H1 (cell line): ENCODE measurements around the gene LCE1B. TPM values are rescaled to one million over a fixed set of nuclear protein-coding genes. Genes with fewer than 3 reads are reported as not detected.

Source experiments
- CHD2 ChIP-seq: IDR thresholded peaks from 2 replicates; pipeline ENCODE4 v1.6.1; 2012; ENCODE audit warnings: low read length, improper control_type of control experiment
- polyA plus RNA-seq, 7 experiments: library from polyadenylated mRNA; depleted of rRNA in 3 of 7; stranded (reverse) in 5 of 7; unstranded in 2 of 7; fragments of >200 nt in 5 of 7; fragments of 200-250 nt in 2 of 7; gene quantifications; 1 replicate in 5 of 7; 2 replicates in 1 of 7; 4 replicates in 1 of 7; pipeline versions ENCODE4 v1.2.1 to v1.2.3, GENCODE V29; 2011 to 2013; ENCODE audit warnings: missing spikeins in 2 of 7, mixed read lengths in 2 of 7
- total RNA-seq: library from RNA; stranded (reverse); fragmentation: NEBNext Ultra II Directional; extraction: Animal tissue kit (Norgen Biotek cat#: 25700); gene quantifications from 2 replicates; pipeline ENCODE4 v1.2.1, GENCODE V29; 2021
- TF ChIP-seq, protein P1 (sequence below): fragments of 300-600 bp; sonication (generic); IDR thresholded peaks from 2 replicates; pipeline ENCODE4 v1.7.1; 2012; ENCODE audit warnings: low read length, moderate library complexity, mild to moderate bottlenecking, inconsistent platforms; ENCODE audit not compliant: insufficient replicate concordance

The LCE1B gene
- total and polyA plus RNA-seq, 2 of the 8 experiments (the other 6 are each of a cell fraction or from before 2014, with no cell fraction given), result not detected

- TF ChIP-seq, protein P1, sequence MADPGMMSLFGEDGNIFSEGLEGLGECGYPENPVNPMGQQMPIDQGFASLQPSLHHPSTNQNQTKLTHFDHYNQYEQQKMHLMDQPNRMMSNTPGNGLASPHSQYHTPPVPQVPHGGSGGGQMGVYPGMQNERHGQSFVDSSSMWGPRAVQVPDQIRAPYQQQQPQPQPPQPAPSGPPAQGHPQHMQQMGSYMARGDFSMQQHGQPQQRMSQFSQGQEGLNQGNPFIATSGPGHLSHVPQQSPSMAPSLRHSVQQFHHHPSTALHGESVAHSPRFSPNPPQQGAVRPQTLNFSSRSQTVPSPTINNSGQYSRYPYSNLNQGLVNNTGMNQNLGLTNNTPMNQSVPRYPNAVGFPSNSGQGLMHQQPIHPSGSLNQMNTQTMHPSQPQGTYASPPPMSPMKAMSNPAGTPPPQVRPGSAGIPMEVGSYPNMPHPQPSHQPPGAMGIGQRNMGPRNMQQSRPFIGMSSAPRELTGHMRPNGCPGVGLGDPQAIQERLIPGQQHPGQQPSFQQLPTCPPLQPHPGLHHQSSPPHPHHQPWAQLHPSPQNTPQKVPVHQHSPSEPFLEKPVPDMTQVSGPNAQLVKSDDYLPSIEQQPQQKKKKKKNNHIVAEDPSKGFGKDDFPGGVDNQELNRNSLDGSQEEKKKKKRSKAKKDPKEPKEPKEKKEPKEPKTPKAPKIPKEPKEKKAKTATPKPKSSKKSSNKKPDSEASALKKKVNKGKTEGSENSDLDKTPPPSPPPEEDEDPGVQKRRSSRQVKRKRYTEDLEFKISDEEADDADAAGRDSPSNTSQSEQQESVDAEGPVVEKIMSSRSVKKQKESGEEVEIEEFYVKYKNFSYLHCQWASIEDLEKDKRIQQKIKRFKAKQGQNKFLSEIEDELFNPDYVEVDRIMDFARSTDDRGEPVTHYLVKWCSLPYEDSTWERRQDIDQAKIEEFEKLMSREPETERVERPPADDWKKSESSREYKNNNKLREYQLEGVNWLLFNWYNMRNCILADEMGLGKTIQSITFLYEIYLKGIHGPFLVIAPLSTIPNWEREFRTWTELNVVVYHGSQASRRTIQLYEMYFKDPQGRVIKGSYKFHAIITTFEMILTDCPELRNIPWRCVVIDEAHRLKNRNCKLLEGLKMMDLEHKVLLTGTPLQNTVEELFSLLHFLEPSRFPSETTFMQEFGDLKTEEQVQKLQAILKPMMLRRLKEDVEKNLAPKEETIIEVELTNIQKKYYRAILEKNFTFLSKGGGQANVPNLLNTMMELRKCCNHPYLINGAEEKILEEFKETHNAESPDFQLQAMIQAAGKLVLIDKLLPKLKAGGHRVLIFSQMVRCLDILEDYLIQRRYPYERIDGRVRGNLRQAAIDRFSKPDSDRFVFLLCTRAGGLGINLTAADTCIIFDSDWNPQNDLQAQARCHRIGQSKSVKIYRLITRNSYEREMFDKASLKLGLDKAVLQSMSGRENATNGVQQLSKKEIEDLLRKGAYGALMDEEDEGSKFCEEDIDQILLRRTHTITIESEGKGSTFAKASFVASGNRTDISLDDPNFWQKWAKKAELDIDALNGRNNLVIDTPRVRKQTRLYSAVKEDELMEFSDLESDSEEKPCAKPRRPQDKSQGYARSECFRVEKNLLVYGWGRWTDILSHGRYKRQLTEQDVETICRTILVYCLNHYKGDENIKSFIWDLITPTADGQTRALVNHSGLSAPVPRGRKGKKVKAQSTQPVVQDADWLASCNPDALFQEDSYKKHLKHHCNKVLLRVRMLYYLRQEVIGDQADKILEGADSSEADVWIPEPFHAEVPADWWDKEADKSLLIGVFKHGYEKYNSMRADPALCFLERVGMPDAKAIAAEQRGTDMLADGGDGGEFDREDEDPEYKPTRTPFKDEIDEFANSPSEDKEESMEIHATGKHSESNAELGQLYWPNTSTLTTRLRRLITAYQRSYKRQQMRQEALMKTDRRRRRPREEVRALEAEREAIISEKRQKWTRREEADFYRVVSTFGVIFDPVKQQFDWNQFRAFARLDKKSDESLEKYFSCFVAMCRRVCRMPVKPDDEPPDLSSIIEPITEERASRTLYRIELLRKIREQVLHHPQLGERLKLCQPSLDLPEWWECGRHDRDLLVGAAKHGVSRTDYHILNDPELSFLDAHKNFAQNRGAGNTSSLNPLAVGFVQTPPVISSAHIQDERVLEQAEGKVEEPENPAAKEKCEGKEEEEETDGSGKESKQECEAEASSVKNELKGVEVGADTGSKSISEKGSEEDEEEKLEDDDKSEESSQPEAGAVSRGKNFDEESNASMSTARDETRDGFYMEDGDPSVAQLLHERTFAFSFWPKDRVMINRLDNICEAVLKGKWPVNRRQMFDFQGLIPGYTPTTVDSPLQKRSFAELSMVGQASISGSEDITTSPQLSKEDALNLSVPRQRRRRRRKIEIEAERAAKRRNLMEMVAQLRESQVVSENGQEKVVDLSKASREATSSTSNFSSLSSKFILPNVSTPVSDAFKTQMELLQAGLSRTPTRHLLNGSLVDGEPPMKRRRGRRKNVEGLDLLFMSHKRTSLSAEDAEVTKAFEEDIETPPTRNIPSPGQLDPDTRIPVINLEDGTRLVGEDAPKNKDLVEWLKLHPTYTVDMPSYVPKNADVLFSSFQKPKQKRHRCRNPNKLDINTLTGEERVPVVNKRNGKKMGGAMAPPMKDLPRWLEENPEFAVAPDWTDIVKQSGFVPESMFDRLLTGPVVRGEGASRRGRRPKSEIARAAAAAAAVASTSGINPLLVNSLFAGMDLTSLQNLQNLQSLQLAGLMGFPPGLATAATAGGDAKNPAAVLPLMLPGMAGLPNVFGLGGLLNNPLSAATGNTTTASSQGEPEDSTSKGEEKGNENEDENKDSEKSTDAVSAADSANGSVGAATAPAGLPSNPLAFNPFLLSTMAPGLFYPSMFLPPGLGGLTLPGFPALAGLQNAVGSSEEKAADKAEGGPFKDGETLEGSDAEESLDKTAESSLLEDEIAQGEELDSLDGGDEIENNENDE, result no peak
- TF ChIP-seq CHD2, result no peak
Measured at GRCh38 chr1:152786077-152786476, 25.7 kb upstream of the LCE1B start, which contains the start of gene LCE1E (continued).
